ENCODE data around the gene EXOC1L.

DNA sequence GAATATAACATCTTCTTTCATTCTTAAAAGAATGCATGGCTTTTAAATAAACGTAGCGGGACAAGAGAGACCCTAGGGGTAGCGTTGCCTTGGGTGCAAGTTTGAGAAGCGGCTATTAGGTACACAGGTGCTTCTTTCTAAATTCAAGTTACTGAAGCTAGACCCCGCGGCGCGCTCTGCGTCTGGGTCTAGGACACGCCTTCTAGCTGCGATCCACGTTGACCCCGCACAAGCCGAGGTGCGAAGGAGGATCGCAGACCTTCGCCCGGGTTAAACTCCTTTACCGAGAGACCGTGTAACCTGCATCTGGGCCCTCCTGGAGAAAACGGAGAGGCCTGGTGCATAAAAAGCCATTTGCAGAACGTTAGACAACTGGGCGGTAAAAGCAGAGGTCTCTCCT lies 25.5 kb upstream of the EXOC1L start:
- TF ChIP-seq, protein P1, sequence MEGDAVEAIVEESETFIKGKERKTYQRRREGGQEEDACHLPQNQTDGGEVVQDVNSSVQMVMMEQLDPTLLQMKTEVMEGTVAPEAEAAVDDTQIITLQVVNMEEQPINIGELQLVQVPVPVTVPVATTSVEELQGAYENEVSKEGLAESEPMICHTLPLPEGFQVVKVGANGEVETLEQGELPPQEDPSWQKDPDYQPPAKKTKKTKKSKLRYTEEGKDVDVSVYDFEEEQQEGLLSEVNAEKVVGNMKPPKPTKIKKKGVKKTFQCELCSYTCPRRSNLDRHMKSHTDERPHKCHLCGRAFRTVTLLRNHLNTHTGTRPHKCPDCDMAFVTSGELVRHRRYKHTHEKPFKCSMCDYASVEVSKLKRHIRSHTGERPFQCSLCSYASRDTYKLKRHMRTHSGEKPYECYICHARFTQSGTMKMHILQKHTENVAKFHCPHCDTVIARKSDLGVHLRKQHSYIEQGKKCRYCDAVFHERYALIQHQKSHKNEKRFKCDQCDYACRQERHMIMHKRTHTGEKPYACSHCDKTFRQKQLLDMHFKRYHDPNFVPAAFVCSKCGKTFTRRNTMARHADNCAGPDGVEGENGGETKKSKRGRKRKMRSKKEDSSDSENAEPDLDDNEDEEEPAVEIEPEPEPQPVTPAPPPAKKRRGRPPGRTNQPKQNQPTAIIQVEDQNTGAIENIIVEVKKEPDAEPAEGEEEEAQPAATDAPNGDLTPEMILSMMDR (IDR thresholded peaks at IDR 0.05), result no peak
- no peak for TF ChIP-seq POLR2A (IDR thresholded peaks at IDR 0.05)
